ENCODE measurements around the gene USP36. TPM values are rescaled to one million over a fixed set of nuclear protein-coding genes. Genes with fewer than 3 reads are reported as not detected.

The USP36 gene
- total and polyA plus RNA-seq, 9 of the 15 experiments (the other 6 are each of a cell fraction or from before 2014, with no cell fraction given): 6.4 to 72.8 (median 22.5) TPM

- Histone ChIP-seq H3K4me2 (ENCODE audit: insufficient read depth, low read length) (no peak overlapping the region), H4K20me1 (replicated peaks; ENCODE audit: control insufficient read depth, insufficient read depth, low read length) (no peaks in the 10 kb centered on the region; the same call in 1 of the 2 replicates), H3K4me1 (replicated peaks in 1 of 2; ENCODE audit: control insufficient read depth in 2 of 2, insufficient read depth in 2 of 2, low read length in 2 of 2) (no peaks in the 10 kb centered on the region), H3K4me3 (no peak overlapping the region), H3K36me3 (ENCODE audit: control insufficient read depth, insufficient read depth, low read length) (peaks cover 91% of the 10 kb centered on the region), H3K9ac (ENCODE audit: insufficient read depth in 1 of 2, low read depth in 2 of 2, low read length in 2 of 2) (no peak overlapping the region), H3K9me3 (replicated peaks; ENCODE audit: control insufficient read depth, insufficient read depth, low read depth, low read length) (no peaks in the 10 kb centered on the region), H3K27ac (ENCODE audit: extremely low read depth, low read depth, low read length) (no peak overlapping the region), H3K9me1 (ENCODE audit: control insufficient read depth, insufficient read depth, low read length) (no peaks in the 10 kb centered on the region), H2AFZ (ENCODE audit: low read depth, low read length) (no peak overlapping the region), H3K27me3 (ENCODE audit: control insufficient read depth in 2 of 2, insufficient read depth in 2 of 2, low read length in 2 of 2) (no peaks in the 10 kb centered on the region), H3K79me2 (ENCODE audit: control insufficient read depth, insufficient read depth, low read length) (no peaks in the 10 kb centered on the region; the same call in 2 of the 3 replicates)
- no peak for ATAC-seq
- FAIRE-seq: no peak
- WGBS (ENCODE audit: insufficient coverage, low coverage, missing lambda C conversion rate): 97% methylated on average over 7 of the region's 8 CpGs
- ChIA-PET CTCF (ENCODE audit: low intra/inter-chr PET ratio) (no interaction called here), POLR2A (no interaction called here)
- BruUV-seq (replicated peaks): no TSS peak
- DNase-seq (ENCODE audit: extremely low read depth in 1 of 4, low spot score in 3 of 4): no peak
- intact Hi-C loops (cut with micrococcal nuclease): no loop called here
- in situ Hi-C loops (cut with MboI): no loop called here
- no peak for TF ChIP-seq RHOXF2B (CRISPR knock-in tag; conservative IDR thresholded peaks at IDR 0.05)
- no peak for TF ChIP-seq TCF15 (CRISPR knock-in tag; IDR thresholded peaks at IDR 0.05)
- no peak for TF ChIP-seq U2AF2 (optimal IDR thresholded peaks at IDR 0.05; ENCODE audit: low read depth, low read length)
- TF ChIP-seq ZNF407 (IDR thresholded peaks at IDR 0.05; ENCODE audit: low read depth): no peak
- no peak for TF ChIP-seq ETS1 (conservative IDR thresholded peaks at IDR 0.05; ENCODE audit: control insufficient read depth, low read depth, low read length)
- TF ChIP-seq PKNOX1 (IDR thresholded peaks at IDR 0.05): no peak
- TF ChIP-seq BRF2 (IDR thresholded peaks at IDR 0.05; ENCODE audit: borderline replicate concordance, insufficient read depth, insufficient read length): no peak
- TF ChIP-seq SMARCA5 (IDR thresholded peaks at IDR 0.05): no peak
- no peak for TF ChIP-seq ETS2 (tag; IDR thresholded peaks at IDR 0.05; ENCODE audit: borderline replicate concordance, poor library complexity, severe bottlenecking)
- TF ChIP-seq HMG20B (CRISPR knock-in tag; IDR thresholded peaks at IDR 0.05): no peak
Measured at GRCh38 chr17:78812855-78813254, 27.8 kb downstream of the USP36 start.

All from K562 (cell line).